Hepatocyte (in vitro differentiated cells): ENCODE data around the gene TCF4. TPM values are rescaled to one million over a fixed set of nuclear protein-coding genes. Genes with fewer than 3 reads are reported as not detected.

Experiments used
- DNase-seq: peaks from one replicate; pipeline ENCODE4 v3.0.0-alpha.2; 2016; ENCODE audit warnings: low spot score
- H2AFZ ChIP-seq: fragments of 200-600 bp; sonication (generic); 2 replicates; pipeline ENCODE4 v1.6.0; 2016; ENCODE audit warnings: antibody characterized with exemption, mild to moderate bottlenecking
- H3K27ac ChIP-seq: fragments of 200-600 bp; sonication (generic); 2 replicates; pipeline ENCODE4 v1.5.1; 2016; ENCODE audit warnings: mild to moderate bottlenecking
- H3K27me3 ChIP-seq: fragments of 200-600 bp; sonication (generic); 2 replicates; pipeline ENCODE4 v1.6.1; 2016
- H3K36me3 ChIP-seq: fragments of 200-600 bp; sonication (generic); replicated peaks from 2 replicates; pipeline ENCODE4 v1.5.1; 2016; ENCODE audit warnings: low read depth; ENCODE audit not compliant: insufficient read depth
- H3K4me1 ChIP-seq: fragments of 200-600 bp; sonication (generic); 2 replicates; pipeline ENCODE4 v1.5.1; 2016; ENCODE audit warnings: mild to moderate bottlenecking, moderate library complexity; ENCODE audit not compliant: insufficient read depth
- H3K4me2 ChIP-seq: fragments of 200-600 bp; sonication (generic); 2 replicates; pipeline ENCODE4 v1.6.0; 2016
- H3K4me3 ChIP-seq: fragments of 200-600 bp; sonication (generic); 2 replicates; pipeline ENCODE4 v1.5.1; 2016; ENCODE audit warnings: mild to moderate bottlenecking
- H3K79me2 ChIP-seq: fragments of 200-600 bp; sonication (generic); 2 replicates; pipeline ENCODE4 v1.6.0; 2017; ENCODE audit warnings: mild to moderate bottlenecking
- H3K9me2 ChIP-seq: fragments of 200-600 bp; sonication (generic); replicated peaks from 2 replicates; pipeline ENCODE4 v1.6.0; 2017; ENCODE audit warnings: mild to moderate bottlenecking; ENCODE audit not compliant: insufficient read depth
- H3K9me3 ChIP-seq: fragments of 200-600 bp; sonication (generic); 2 replicates; pipeline ENCODE4 v1.5.1; 2016; ENCODE audit warnings: low read depth, mild to moderate bottlenecking
- H4K20me1 ChIP-seq: fragments of 200-600 bp; sonication (generic); 2 replicates; pipeline ENCODE4 v1.6.0; 2016; ENCODE audit warnings: mild to moderate bottlenecking; ENCODE audit not compliant: insufficient read depth, poor library complexity, severe bottlenecking
- EZH2 ChIP-seq: fragments of 200-600 bp; sonication (generic); IDR thresholded peaks from 2 replicates; pipeline ENCODE4 v1.6.1; 2016; ENCODE audit warnings: antibody characterized with exemption, mild to moderate bottlenecking, borderline replicate concordance
- EZH2phosphoT487 ChIP-seq: fragments of 200-600 bp; sonication (generic); IDR thresholded peaks from one replicate; pipeline ENCODE4 v1.6.1; 2018; ENCODE audit warnings: antibody characterized with exemption, mild to moderate bottlenecking, low read depth, moderate library complexity; ENCODE audit not compliant: unreplicated experiment, severe bottlenecking
- WGBS: methylation state at CpG from one replicate; pipeline ENCODE4 v1.1.6; 2016; ENCODE audit warnings: low lambda C conversion rate; ENCODE audit errors: missing lambda C conversion rate; 5-methylcytosine and 5-hydroxymethylcytosine counted together
- polyA plus RNA-seq: library from polyadenylated mRNA; unstranded; fragments of >200 nt; fragmentation: Nextera tagmentation; extraction: Ambion mirVana; gene quantifications from 2 replicates; pipeline ENCODE4 v1.2.1, GENCODE V29; 2016
- total RNA-seq: library from RNA; depleted of rRNA; stranded (reverse); fragments of >200 nt; gene quantifications from 2 replicates; pipeline ENCODE4 v1.2.3, GENCODE V29; 2014
- TF ChIP-seq, protein P1 (sequence below): fragments of 200-600 bp; sonication (generic); IDR thresholded peaks from 2 replicates; pipeline ENCODE4 v1.5.1; 2016; ENCODE audit warnings: antibody characterized with exemption, mild to moderate bottlenecking; ENCODE audit not compliant: poor library complexity

TCF4 gene
- total and polyA plus RNA-seq, 2 experiments from 2014 or later: 40.5 to 65.2 TPM

DNA sequence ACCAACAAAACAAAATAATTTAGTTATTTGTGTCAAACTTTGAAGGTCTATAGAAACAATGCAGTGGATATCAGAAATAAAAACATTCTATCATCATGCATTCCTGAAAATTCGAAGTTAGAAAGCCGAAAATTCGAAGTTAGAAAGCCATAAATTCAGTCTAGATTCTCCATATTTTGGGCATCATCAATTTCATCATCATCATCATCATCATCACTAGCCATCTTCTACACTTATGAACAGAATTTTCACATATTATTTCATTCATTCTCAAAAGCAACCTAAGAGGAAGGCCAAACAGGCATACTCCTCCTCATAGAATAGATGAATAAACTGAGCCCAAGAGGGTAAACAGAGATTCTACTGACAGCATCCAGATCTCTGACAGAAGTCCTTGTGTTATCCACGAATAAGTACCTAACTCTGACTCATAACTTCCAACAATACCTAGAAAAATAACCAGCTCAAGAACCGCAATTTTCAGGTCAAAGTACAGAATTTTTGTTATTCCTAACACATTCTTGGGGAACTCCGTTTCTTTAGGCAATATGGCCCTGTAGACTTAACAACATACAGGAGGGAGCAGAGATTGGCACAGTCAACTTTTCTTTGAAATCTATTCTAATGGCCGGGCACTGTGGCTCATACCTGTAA lies 84.7 kb downstream of the TCF4 start:
- WGBS: 79% methylated on average over 7 of the region's 7 CpGs
- peaks cover 21% of the 10 kb centered on the region for H3K79me2 ChIP-seq

DNA sequence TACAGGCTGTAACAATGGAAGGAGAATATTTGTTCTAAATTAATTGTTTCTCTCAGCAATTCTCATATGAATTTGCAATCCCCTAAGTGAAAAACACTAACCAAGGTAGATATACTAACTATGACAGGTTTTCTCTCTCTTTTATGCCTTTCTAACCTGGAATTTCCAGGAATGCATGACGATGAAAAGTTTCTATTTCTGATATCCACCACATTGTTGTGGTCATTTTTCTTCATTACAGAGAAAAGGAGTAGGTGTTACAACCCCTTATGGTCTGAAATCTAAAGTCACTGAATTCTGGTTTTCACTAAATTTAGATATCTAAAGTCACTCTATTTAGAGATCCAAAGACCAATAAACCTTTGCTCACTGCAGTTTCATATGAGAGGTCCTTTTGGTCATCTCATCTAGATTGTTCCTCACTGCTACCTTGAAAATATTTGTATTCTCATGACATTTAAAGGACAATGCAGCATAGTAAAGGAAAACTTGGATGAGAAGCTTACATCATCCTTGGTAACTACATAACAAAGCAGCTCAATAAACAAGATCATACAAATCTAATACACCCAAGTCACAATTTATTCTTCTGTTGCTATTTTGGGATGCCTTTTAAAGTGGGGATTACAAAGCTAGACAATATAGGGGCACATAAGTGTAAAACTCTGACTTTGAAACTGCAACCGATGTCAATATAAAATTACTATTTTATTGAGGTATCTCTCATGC lies 85.8 kb downstream of the TCF4 start:
- no peak overlapping the region for H2AFZ ChIP-seq
- no peaks in the 10 kb centered on the region for H4K20me1 ChIP-seq
- TF ChIP-seq, protein P1, sequence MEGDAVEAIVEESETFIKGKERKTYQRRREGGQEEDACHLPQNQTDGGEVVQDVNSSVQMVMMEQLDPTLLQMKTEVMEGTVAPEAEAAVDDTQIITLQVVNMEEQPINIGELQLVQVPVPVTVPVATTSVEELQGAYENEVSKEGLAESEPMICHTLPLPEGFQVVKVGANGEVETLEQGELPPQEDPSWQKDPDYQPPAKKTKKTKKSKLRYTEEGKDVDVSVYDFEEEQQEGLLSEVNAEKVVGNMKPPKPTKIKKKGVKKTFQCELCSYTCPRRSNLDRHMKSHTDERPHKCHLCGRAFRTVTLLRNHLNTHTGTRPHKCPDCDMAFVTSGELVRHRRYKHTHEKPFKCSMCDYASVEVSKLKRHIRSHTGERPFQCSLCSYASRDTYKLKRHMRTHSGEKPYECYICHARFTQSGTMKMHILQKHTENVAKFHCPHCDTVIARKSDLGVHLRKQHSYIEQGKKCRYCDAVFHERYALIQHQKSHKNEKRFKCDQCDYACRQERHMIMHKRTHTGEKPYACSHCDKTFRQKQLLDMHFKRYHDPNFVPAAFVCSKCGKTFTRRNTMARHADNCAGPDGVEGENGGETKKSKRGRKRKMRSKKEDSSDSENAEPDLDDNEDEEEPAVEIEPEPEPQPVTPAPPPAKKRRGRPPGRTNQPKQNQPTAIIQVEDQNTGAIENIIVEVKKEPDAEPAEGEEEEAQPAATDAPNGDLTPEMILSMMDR: no peak
- no peak for TF ChIP-seq EZH2phosphoT487
- TF ChIP-seq EZH2: no peak
- H3K4me3 ChIP-seq: no peak overlapping the region
- 74% methylated on average over 2 of the region's 2 CpGs for WGBS
- no peaks in the 10 kb centered on the region for H3K27me3 ChIP-seq
- H3K4me1 ChIP-seq: no peaks in the 10 kb centered on the region
- H3K79me2 ChIP-seq: peaks cover 21% of the 10 kb centered on the region
- H3K36me3 ChIP-seq: no peaks in the 10 kb centered on the region
- H3K4me2 ChIP-seq: no peak overlapping the region
- no peaks in the 10 kb centered on the region for H3K9me3 ChIP-seq
- no peaks in the 10 kb centered on the region for H3K9me2 ChIP-seq
- no peak overlapping the region for H3K27ac ChIP-seq
- DNase-seq: no peak

More for the DNA sequence above, 84.7 kb downstream of the TCF4 start:
- Histone ChIP-seq H3K27ac (no peak overlapping the region), H4K20me1 (no peaks in the 10 kb centered on the region), H3K9me3 (no peaks in the 10 kb centered on the region), H3K4me1 (no peaks in the 10 kb centered on the region), H3K36me3 (no peaks in the 10 kb centered on the region), H3K27me3 (no peaks in the 10 kb centered on the region), H3K9me2 (no peaks in the 10 kb centered on the region), H3K4me2 (no peak overlapping the region), H3K4me3 (no peak overlapping the region), H2AFZ (no peak overlapping the region)
- DNase-seq: no peak
- TF ChIP-seq, protein P1: no peak
- TF ChIP-seq EZH2 (no peak), EZH2phosphoT487 (no peak)

DNA sequence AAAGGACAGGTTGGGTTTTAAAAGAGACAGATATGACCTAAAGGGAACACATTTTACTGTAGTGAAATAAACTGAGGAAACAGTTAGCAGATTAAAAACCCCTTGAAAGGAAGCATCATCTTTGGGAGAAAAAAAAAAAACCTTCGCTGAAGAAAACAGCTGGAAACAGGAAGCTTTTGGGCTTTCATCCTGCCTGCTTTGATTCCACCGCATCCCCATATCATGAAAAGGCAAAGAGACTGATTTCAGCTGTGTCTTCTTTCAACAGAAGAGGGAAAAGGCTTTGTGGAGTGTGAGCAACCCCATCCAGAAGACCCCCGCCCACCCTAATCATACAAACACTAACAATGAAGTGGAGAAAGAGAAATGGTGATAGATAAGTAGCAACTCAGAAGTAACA lies 86.4 kb downstream of the TCF4 start:
- H3K4me3 ChIP-seq: no peak overlapping the region
- H2AFZ ChIP-seq: no peak overlapping the region
- H3K9me3 ChIP-seq: no peaks in the 10 kb centered on the region
- H3K4me2 ChIP-seq: no peak overlapping the region
- H3K79me2 ChIP-seq: peaks cover 18% of the 10 kb centered on the region
- TF ChIP-seq EZH2: no peak
- TF ChIP-seq, protein P1: no peak
- no peak for TF ChIP-seq EZH2phosphoT487
- WGBS: 32% methylated on average over 3 of the region's 3 CpGs
- no peak overlapping the region for H3K27ac ChIP-seq
- H3K4me1 ChIP-seq: no peaks in the 10 kb centered on the region
- no peaks in the 10 kb centered on the region for H3K36me3 ChIP-seq
- H3K27me3 ChIP-seq: no peaks in the 10 kb centered on the region
- no peak for DNase-seq
- H3K9me2 ChIP-seq: no peaks in the 10 kb centered on the region
- no peaks in the 10 kb centered on the region for H4K20me1 ChIP-seq
